AG04450 (cell line): ENCODE measurements around the gene TEDC1. TPM values are rescaled to one million over a fixed set of nuclear protein-coding genes. Genes with fewer than 3 reads are reported as not detected.

Experiments used
- CTCF ChIA-PET: fragments of 300-600, 350-600 bp; formaldehyde crosslinking; extraction: SDS; loops from one replicate; lab custom pipeline; 2022; ENCODE audit warnings: antibody characterized with exemption, inconsistent platforms; lab: Charles Lee
- POLR2A ChIA-PET: fragments of 350-600 bp; formaldehyde crosslinking; extraction: SDS; loops from one replicate; lab custom pipeline; 2021; ENCODE audit warnings: antibody characterized with exemption, inconsistent platforms; lab: Yijun Ruan, JAX
- DNase-seq: peaks from one replicate; pipeline ENCODE4 v3.0.0-alpha.2; 2011; ENCODE audit warnings: low read depth, low spot score
- H3K27ac ChIP-seq: one replicate; pipeline ENCODE4 v1.5.1; 2012; ENCODE audit warnings: low read depth, low read length, control low read depth
- H3K27me3 ChIP-seq: one replicate; pipeline ENCODE4 v1.6.0; 2012; ENCODE audit warnings: low read length; ENCODE audit not compliant: control insufficient read depth, insufficient read depth
- H3K4me3 ChIP-seq: 2 replicates; pipeline ENCODE4 v1.5.1; 2011; ENCODE audit warnings: mild to moderate bottlenecking, low read depth, low read length, control low read depth
- H3K9me3 ChIP-seq: 2 replicates; pipeline ENCODE4 v1.5.1; 2012; ENCODE audit warnings: low read length; ENCODE audit not compliant: control insufficient read depth, insufficient read depth
- CTCF ChIP-seq: IDR thresholded peaks from 2 replicates; pipeline ENCODE4 v1.5.1; 2011; ENCODE audit warnings: low read depth, low read length, control low read depth, inconsistent platforms
- polyA plus RNA-seq: library from polyadenylated mRNA; depleted of rRNA; stranded (reverse); fragments of >200 nt; gene quantifications from 2 replicates; pipeline ENCODE4 v1.2.3, GENCODE V29; 2011

Gene TEDC1
- polyA plus RNA-seq, 1 experiment: 1.7 TPM

DNA sequence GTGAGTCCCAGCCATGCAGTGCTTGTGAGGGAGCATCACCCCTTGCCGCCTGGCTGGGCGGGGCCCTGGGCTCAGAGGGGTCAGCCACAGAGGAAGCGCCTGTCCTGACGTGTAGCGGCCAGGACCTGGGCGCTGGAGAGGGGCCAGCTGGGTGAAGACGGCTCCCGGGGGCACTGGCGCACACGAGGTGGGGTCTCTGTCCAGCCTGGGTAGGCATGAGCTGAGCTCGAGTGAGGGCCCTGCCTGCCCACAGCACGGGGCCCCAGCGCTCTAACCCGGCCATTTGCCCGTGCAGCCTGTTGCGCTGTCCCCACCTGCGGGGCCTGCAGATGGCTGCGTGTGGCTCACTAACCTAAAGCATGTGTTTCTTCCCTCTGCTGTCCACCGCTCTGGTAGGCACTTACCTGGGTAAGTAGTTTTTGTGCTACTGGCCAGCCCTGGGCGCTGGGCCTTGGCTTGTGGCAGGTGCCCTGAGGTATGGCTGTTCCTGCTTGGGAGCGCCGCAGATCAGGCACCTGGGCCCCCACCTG is 23.0 kb upstream of the TEDC1 start:
- no peaks in the 10 kb centered on the region; the same call in 1 of the 2 replicates for H3K9me3 ChIP-seq
- ChIA-PET POLR2A (interaction anchor here (0.6 to 1.4 kb wide), 2 partner anchors 13 to 32 kb away, joined by 3 read pairs; no protein-coding TSS in a partner anchor), CTCF (interaction anchor here (7.4 kb wide), 1 partner anchor 13 kb away, joined by 37 read pairs; no protein-coding TSS in a partner anchor)
- no peak for DNase-seq
- no peaks in the 10 kb centered on the region for H3K27me3 ChIP-seq
- H3K27ac ChIP-seq: no peak overlapping the region
- no peak overlapping the region for H3K4me3 ChIP-seq
- TF ChIP-seq CTCF: no peak

DNA sequence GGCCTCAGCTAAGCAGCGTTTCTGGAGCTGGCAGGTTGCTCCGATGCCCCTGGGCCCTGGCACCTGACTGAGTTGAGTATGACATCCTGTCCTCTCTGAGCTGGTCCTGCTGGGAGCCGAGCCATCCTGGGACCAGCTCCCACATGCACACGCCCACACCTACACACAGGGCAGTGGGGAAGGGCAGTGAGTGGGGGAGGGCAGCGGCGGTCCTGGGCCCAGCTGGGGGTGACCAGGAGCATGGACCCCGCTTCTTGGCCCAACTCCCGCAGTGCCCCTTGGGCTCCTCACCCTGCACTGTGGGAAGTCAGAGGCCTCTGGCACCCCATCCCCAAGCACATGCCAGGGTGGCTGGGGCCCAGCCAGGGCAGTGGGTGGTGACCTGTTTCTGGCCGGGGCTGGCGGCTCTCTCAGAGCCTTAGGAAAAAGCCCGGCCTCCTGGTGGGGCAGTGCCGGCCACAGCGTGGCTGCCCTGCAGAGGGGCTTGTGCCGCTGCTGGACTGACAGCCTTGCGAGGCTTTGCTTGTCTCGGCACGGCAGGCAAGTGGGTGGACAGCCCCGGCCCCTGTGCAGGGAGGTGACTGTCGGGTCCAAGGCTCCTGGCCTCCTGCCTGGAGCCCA is 22.3 kb upstream of the TEDC1 start:
- no peak for DNase-seq
- no peak overlapping the region for H3K27ac ChIP-seq
- POLR2A ChIA-PET: interaction anchor here (1.4 kb wide), 1 partner anchor 12 kb away, joined by 3 read pairs; no protein-coding TSS in a partner anchor
- H3K4me3 ChIP-seq: no peak overlapping the region
- CTCF ChIA-PET: interaction anchor here (1.3 to 7.4 kb wide), 2 partner anchors 13 to 21 kb away, joined by 3 to 37 read pairs; no protein-coding TSS in a partner anchor
- no peak for TF ChIP-seq CTCF
- no peaks in the 10 kb centered on the region; the same call in 1 of the 2 replicates for H3K9me3 ChIP-seq
- H3K27me3 ChIP-seq: no peaks in the 10 kb centered on the region

GRCh38 chr14:105469456-105470349 is 21.3 kb upstream of the TEDC1 start:
- TF ChIP-seq CTCF: no peak
- DNase-seq: no peak
- CTCF ChIA-PET: interaction anchor here (0.5 to 7.4 kb wide), 4 partner anchors 12 to 1658 kb away, joined by 3 to 37 read pairs (median 4); no protein-coding TSS in a partner anchor
- Histone ChIP-seq H3K4me3 (no peak overlapping the region), H3K9me3 (no peaks in the 10 kb centered on the region; the same call in 1 of the 2 replicates), H3K27ac (no peak overlapping the region), H3K27me3 (no peaks in the 10 kb centered on the region)
- POLR2A ChIA-PET: interaction anchor here (1.4 kb wide), 1 partner anchor 11 kb away, joined by 3 read pairs; no protein-coding TSS in a partner anchor

DNA sequence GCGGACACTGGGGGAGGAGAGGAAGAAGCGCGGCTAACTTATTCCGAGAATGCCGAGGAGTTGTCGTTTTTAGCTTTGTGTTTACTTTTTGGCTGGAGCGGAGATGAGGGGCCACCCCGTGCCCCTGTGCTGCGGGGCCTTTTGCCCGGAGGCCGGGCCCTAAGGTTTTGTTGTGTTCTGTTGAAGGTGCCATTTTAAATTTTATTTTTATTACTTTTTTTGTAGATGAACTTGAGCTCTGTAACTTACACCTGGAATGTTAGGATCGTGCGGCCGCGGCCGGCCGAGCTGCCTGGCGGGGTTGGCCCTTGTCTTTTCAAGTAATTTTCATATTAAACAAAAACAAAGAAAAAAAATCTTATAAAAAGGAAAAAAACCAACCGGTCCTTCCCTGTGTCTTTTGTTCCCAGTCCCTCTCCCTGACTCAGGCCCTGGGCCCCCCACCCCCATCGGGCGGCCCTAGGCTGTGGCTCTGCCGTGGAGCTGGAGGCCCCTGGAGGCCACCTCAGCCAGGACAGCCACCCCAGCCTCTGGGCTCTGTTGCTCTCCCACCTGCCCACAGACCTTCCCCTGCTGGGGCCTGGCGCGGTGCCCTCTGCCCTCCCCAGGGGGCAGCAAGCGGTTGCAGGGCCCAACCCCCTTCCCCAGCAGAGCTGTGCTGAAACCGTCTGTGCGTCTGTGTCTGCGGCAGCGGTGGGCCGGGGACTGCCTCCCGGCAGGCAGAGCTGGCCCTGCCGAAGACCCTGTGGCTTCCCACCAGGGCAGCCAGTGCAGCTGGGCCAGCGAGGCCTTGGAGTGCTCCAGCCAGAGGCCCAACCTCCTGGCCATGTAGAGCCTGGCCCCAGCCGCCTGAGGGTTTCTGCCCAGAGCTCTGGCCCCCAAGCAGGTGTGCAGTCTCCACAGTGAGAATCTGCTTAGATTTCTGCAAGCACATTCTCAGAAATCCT is 20.4 kb upstream of the TEDC1 start:
- no peak for DNase-seq

More for the DNA sequence above, 20.4 kb upstream of the TEDC1 start:
- POLR2A ChIA-PET: interaction anchor here (1.1 kb wide), 1 partner anchor 19 kb away, joined by 3 read pairs; no protein-coding TSS in a partner anchor
- no peak for TF ChIP-seq CTCF
- no peak overlapping the region for H3K4me3 ChIP-seq
- H3K27me3 ChIP-seq: no peaks in the 10 kb centered on the region
- H3K9me3 ChIP-seq: no peaks in the 10 kb centered on the region; the same call in 1 of the 2 replicates
- CTCF ChIA-PET: interaction anchor here (1.4 to 7.4 kb wide), 3 partner anchors 11 to 22 kb away, joined by 4 to 37 read pairs (median 8); no protein-coding TSS in a partner anchor
- no peak overlapping the region for H3K27ac ChIP-seq
